ENCODE data around the gene SUN1.

The SUN1 gene

DNA sequence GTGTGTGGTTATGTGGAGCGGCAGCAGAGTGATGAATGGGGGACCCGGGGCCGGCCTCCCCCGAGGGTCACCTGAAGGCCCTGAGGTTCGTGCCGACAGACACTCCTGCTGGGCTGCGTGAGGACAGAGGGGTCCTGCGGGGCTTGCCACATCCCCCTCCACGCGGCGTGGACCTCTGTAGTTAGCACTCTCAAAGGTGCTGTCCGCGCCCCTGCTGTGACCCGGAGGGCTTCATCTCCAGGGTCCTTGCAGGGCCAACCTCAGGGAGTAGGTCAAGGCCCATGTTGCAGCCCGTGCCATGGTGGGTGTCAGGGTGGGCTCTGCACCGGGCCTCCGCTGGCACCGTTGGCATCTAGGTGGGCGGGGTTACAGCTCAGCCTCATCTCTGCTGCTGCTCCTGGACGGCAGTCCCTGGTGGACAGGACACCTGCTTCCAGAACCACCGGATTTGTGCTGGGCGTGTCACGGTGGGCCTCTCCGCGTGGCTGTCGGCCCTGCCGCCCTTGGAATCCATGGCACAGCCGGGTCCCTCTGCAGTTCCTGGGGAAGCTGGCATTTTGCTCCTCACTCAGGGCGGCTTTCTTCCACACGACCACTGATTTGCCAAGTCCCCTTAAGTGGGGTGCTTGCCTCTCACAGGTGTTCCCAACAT is 24.3 kb downstream of the SUN1 start:
- no peak for DNase-seq (ENCODE audit: extremely low read depth, low read depth)
- TF ChIP-seq, protein P1, sequence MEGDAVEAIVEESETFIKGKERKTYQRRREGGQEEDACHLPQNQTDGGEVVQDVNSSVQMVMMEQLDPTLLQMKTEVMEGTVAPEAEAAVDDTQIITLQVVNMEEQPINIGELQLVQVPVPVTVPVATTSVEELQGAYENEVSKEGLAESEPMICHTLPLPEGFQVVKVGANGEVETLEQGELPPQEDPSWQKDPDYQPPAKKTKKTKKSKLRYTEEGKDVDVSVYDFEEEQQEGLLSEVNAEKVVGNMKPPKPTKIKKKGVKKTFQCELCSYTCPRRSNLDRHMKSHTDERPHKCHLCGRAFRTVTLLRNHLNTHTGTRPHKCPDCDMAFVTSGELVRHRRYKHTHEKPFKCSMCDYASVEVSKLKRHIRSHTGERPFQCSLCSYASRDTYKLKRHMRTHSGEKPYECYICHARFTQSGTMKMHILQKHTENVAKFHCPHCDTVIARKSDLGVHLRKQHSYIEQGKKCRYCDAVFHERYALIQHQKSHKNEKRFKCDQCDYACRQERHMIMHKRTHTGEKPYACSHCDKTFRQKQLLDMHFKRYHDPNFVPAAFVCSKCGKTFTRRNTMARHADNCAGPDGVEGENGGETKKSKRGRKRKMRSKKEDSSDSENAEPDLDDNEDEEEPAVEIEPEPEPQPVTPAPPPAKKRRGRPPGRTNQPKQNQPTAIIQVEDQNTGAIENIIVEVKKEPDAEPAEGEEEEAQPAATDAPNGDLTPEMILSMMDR (IDR thresholded peaks at IDR 0.05; ENCODE audit: low read depth, low read length, missing control alignments): no peak
- no peak overlapping the region for H3K4me3 ChIP-seq (replicated peaks; ENCODE audit: low read depth, low read length)

DNA sequence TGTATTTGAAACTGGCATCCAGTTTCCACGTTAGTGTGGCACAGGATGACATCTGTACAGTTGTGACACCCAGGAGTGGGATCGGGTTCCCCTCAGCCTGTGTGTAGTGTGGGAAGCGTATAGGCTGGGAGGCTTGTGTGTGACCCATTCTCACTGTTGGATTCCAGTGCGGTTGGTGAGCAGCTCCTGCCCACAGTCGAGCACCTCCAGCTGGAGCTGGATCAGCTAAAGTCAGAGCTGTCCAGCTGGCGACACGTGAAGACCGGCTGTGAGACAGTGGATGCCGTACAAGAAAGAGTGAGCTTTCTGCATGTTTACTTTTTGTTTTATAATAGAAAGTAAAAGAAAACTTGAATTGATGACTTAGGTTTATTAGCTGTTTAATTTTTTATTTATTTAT is 25.4 kb downstream of the SUN1 start:
- H3K4me3 ChIP-seq (replicated peaks; ENCODE audit: low read depth, low read length): no peak overlapping the region
- TF ChIP-seq, protein P1 (IDR thresholded peaks at IDR 0.05; ENCODE audit: low read depth, low read length, missing control alignments): no peak
- DNase-seq (ENCODE audit: extremely low read depth, low read depth): no peak

DNA sequence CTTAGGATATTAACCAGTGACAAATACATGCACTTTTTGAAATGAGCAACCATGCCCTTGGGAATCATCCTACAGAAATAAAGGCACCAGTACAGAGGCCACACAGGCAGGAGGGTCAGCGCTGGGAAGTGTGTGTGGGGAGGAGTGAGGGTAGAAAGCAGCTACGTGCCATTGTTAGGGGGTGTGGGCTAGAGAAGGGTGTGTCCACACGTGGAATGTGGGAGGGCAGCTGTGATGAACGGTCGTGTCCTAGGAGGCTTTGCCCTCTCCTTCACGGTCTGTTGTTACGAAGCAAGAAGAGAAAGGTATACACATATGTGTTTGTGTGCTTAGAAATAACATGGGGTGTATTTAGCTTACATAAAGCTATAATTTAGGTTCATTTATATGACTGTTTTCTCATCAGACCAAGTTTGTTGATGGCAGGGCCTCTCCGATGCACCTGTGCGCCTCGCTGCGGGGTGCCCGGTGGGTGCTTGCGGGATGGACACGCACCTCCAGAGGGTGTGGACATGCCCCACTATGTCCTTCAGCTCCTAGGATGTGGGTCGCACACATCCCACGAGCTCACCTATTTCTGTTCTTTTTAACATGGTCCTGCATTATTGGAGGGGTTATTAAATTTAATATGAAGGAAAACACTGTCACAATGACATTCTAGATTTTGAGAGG is 27.2 kb downstream of the SUN1 start:
- TF ChIP-seq, protein P1 (IDR thresholded peaks at IDR 0.05; ENCODE audit: low read depth, low read length, missing control alignments): no peak
- no peak for DNase-seq (ENCODE audit: extremely low read depth, low read depth)
- no peak overlapping the region for H3K4me3 ChIP-seq (replicated peaks; ENCODE audit: low read depth, low read length)

DNA sequence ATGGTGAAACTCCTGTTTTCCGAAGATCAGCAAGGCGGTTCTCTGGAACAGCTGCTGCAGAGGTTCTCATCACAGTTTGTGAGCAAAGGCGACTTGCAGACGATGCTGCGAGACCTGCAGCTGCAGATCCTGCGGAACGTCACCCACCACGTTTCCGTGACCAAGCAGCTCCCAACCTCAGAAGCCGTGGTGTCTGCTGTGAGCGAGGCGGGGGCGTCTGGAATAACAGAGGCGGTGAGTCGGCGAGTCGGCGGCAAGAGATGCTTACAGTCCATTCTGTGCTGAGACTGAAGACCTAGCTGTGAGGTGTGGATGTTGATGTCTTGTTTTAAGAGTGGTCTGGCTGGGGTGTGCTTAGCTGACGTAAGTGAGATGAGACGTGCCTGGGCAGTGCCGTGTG is 27.9 kb downstream of the SUN1 start:
- TF ChIP-seq, protein P1 (IDR thresholded peaks at IDR 0.05; ENCODE audit: low read depth, low read length, missing control alignments): no peak
- DNase-seq (ENCODE audit: extremely low read depth, low read depth): no peak
- no peak overlapping the region for H3K4me3 ChIP-seq (replicated peaks; ENCODE audit: low read depth, low read length)

DNA sequence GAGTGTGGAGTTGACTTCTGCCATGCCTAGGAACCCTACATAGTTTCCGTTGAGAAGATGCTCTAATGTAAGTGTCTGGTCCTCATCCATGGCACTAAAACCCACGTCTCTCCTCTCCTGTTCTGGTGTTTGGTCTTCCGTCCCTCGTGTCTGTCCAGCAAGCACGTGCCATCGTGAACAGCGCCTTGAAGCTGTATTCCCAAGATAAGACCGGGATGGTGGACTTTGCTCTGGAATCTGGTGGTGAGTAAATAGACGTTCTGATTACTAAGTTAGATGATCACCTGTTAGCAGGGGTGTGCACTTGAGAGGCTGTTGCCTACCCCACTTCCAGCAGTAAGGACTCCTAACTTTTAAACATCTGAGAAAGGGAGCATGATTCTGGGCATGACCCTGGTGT is 28.9 kb downstream of the SUN1 start:
- H3K4me3 ChIP-seq (replicated peaks; ENCODE audit: low read depth, low read length): no peak overlapping the region
- TF ChIP-seq, protein P1 (IDR thresholded peaks at IDR 0.05; ENCODE audit: low read depth, low read length, missing control alignments): no peak
- no peak for DNase-seq (ENCODE audit: extremely low read depth, low read depth)

DNA sequence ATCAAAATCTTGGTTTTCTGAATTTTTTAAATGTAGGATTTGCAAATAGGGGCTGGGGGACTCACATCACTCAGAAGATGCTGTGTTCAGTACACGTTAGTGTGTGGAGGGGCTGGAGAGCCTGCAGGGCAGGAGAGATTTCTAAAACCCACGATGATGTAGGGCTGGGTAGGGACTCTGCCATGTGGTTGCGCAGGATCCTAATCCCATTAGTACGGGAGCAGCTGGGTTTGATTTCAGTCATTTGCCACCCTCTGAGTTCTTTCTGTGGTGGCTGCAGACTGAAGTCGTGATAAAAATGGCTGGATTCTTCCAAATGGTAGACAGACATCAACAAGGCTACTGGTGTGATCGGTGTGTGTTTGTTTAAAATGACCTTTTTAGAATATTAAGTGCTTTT is 29.9 kb downstream of the SUN1 start:
- no peak overlapping the region for H3K4me3 ChIP-seq (replicated peaks; ENCODE audit: low read depth, low read length)
- TF ChIP-seq, protein P1 (IDR thresholded peaks at IDR 0.05; ENCODE audit: low read depth, low read length, missing control alignments): no peak
- no peak for DNase-seq (ENCODE audit: extremely low read depth, low read depth)

Measured in HFF-Myc (cell line).